T47D (cell line): ENCODE data around the gene ZFAND2A.
"Not testable (repeated sequence)": the region's sequence is repeated elsewhere in the genome, so short reads cannot be mapped to it uniquely, and the experiment has no call there.

Experiments used
- DNase-seq, 2 experiments: peaks; one replicate each; pipeline versions ENCODE4 v3.0.0 to v3.0.0-alpha.2; 2011 to 2012; ENCODE audit warnings: low read depth in 1 of 2, low spot score in 1 of 2
- JUND ChIP-seq: IDR thresholded peaks from 2 replicates; pipeline ENCODE4 v1.6.1; 2012; ENCODE audit warnings: low read depth
- in situ Hi-C: cut with HindIII; loops from 2 replicates; pipeline ENCODE4 v1.10.0; 2016; ENCODE audit warnings: low sequenced_read_pairs, low pct_unique_long_range_greater_than_20kb

The ZFAND2A gene

GRCh38 chr7:1122832-1123501 lies 37.0 kb downstream of the ZFAND2A start:
- in situ Hi-C loops: no loop called here
- DNase-seq: no peak
- TF ChIP-seq JUND: no peak

GRCh38 chr7:1121886-1122831 lies 37.8 kb downstream of the ZFAND2A start:
- no peak for TF ChIP-seq JUND
- in situ Hi-C loops: no loop called here
- DNase-seq: no peak

GRCh38 chr7:1121476-1121875 lies 38.5 kb downstream of the ZFAND2A start:
- TF ChIP-seq JUND: no peak
- in situ Hi-C loops: no loop called here
- no peak for DNase-seq

GRCh38 chr7:1120791-1121190 lies 39.2 kb downstream of the ZFAND2A start:
- in situ Hi-C loops: no loop called here
- TF ChIP-seq JUND: no peak
- no peak for DNase-seq

GRCh38 chr7:1119201-1119600 lies 40.8 kb downstream of the ZFAND2A start:
- in situ Hi-C loops: no loop called here
- no peak for DNase-seq
- TF ChIP-seq JUND: no peak

GRCh38 chr7:1117321-1117928 lies 42.6 kb downstream of the ZFAND2A start:
- TF ChIP-seq JUND: no peak
- no peak for DNase-seq
- in situ Hi-C loops: no loop called here

GRCh38 chr7:1116383-1117008 lies 43.5 kb downstream of the ZFAND2A start:
- in situ Hi-C loops, DNase-seq: not testable (repeated sequence)

- DNase-seq, in situ Hi-C loops: not testable (repeated sequence)
These were observed 44.6 kb downstream of the ZFAND2A start for GRCh38 chr7:1115171-1116045.

- no peak for DNase-seq
These were observed 45.5 kb downstream of the ZFAND2A start for GRCh38 chr7:1114505-1114904.

GRCh38 chr7:1114088-1114487 lies 45.9 kb downstream of the ZFAND2A start:
- DNase-seq: no peak
- no peak for TF ChIP-seq JUND
- in situ Hi-C loops: no loop called here

More at GRCh38 chr7:1114505-1114904, 45.5 kb downstream of the ZFAND2A start:
- no peak for TF ChIP-seq JUND
- in situ Hi-C loops: no loop called here

GRCh38 chr7:1113548-1113885 lies 46.5 kb downstream of the ZFAND2A start:
- no peak for TF ChIP-seq JUND
- in situ Hi-C loops: no loop called here
- DNase-seq: no peak
